ENCODE results near the gene SPOCD1.
"Not testable (repeated sequence)": the region's sequence is repeated elsewhere in the genome, so short reads cannot be mapped to it uniquely, and the experiment has no call there.

Gene SPOCD1

DNA sequence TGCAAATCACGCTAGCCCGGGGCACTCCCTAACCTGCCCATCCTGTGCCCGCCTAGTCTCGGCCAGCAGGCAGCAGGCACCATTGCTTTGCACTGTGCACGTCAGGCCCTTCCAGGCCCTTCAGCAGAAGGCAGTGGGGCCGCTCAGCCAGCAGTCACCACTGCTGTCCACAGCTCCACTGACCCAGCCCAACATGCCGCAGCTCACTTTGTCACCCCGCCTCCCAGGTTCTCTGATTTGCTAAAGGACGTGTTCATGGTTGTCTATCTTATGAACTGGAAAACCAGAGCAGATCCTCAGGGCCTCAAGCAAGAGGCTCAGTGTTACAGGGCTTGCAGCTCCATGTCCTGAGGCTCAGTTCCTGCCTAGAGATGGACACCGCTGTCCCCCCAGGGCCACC lies 14.2 kb upstream of the SPOCD1 start:
- Histone ChIP-seq H3K36me3 (ENCODE audit: control insufficient read depth, insufficient read depth, low read length) (no peaks in the 10 kb centered on the region), H3K27ac (ENCODE audit: low read depth, low read length, severe bottlenecking) (no peak overlapping the region), H3K9me3 (ENCODE audit: control insufficient read depth, low read length) (no peaks in the 10 kb centered on the region), H3K4me1 (ENCODE audit: control insufficient read depth, insufficient read depth, low read length, poor library complexity, severe bottlenecking) (no peaks in the 10 kb centered on the region), H3K4me3 (ENCODE audit: extremely low read depth, insufficient read depth, low read length, poor library complexity, severe bottlenecking) (no peak overlapping the region)
- WGBS, 2 experiments (ENCODE audit: insufficient coverage in 2 of 2) = 88 to 94% methylated on average over 9 to 10 of the region's 10 CpGs

- no peaks in the 10 kb centered on the region for H3K9me3 ChIP-seq (ENCODE audit: control insufficient read depth, low read length)
- H3K36me3 ChIP-seq (ENCODE audit: control insufficient read depth, insufficient read depth, low read length) = no peaks in the 10 kb centered on the region
- no peak overlapping the region for H3K27ac ChIP-seq (ENCODE audit: low read depth, low read length, severe bottlenecking)
- H3K4me3 ChIP-seq (ENCODE audit: extremely low read depth, insufficient read depth, low read length, poor library complexity, severe bottlenecking) = no peak overlapping the region
- 90 to 96% methylated on average over 13 to 14 of the region's 15 CpGs for WGBS, 2 experiments (ENCODE audit: insufficient coverage in 2 of 2)
- H3K4me1 ChIP-seq (ENCODE audit: control insufficient read depth, insufficient read depth, low read length, poor library complexity, severe bottlenecking) = no peaks in the 10 kb centered on the region
These were observed 13.3 kb upstream of the SPOCD1 start for GRCh38 chr1:31828926-31829690.

DNA sequence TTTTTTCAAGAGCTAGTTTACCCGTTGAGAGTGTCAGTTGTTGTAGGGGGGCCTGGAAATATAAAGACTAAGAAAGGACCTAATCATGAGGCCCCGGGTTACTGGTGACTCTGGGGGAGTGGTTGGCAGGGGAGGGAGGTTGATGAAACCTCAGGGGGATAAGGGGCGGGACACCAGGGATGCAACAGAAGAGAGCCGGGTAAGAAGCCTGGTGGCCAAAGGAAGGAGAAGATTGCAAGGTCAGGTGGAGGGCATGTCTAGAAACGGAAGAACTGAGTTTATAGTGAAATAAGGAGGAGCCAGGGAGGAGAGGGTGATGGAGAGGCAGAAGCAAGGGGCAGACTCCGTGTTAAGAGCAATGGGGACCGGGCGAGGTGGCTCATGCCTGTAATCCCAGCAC lies 12.5 kb upstream of the SPOCD1 start:
- Histone ChIP-seq H3K4me1 (ENCODE audit: control insufficient read depth, insufficient read depth, low read length, poor library complexity, severe bottlenecking) (no peaks in the 10 kb centered on the region), H3K9me3 (ENCODE audit: control insufficient read depth, low read length) (no peaks in the 10 kb centered on the region), H3K4me3 (ENCODE audit: extremely low read depth, insufficient read depth, low read length, poor library complexity, severe bottlenecking) (no peak overlapping the region), H3K36me3 (ENCODE audit: control insufficient read depth, insufficient read depth, low read length) (no peaks in the 10 kb centered on the region), H3K27ac (ENCODE audit: low read depth, low read length, severe bottlenecking) (no peak overlapping the region)
- 84% methylated on average over 8 of the region's 8 CpGs for WGBS, 2 experiments (ENCODE audit: insufficient coverage in 2 of 2)

DNA sequence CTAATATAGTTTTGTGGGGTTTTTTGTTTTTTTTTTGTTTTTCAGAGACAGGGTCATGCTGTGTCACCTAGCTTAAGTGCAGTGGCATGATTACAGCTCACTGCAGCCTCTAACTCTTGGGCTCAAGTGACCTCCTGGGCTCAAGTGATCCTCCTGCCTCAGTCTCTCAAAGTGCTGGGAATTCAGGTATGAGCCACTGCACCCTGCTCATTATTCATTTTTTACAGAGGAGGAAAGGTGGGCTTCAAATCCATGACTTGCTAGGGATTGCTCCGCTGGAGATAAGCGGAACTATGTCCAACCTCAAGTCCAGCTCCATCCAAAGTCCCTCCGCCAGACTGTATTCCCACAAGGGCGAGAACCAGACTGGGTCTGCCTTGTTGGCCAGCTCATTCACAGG lies 8.0 kb upstream of the SPOCD1 start:
- no peaks in the 10 kb centered on the region for H3K4me1 ChIP-seq (ENCODE audit: control insufficient read depth, insufficient read depth, low read length, poor library complexity, severe bottlenecking)
- 98 to 100% methylated on average over 1 to 4 of the region's 4 CpGs for whole genome bisulfite sequencing, 2 experiments (ENCODE audit: insufficient coverage in 2 of 2)

DNA sequence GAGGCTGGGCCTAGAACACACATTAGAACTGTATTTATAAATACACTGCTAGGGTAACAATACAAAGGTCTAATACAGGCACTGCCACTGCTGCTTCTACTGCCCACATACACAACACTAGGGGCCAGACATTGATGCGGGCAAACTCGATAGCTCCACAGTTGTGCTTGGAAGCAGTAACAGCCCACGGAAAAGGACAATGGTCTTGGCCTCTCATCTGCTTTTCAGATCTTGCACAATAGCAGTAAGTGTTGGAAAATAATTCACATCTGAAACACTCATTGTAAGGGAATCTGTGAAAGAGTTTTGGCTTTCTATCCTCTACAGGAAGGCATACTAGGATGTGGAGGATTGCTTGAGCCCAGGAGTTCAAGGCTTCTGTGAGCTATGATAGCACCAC lies 6.9 kb upstream of the SPOCD1 start:
- H3K27ac ChIP-seq (ENCODE audit: low read depth, low read length, severe bottlenecking) = no peak overlapping the region
- H3K36me3 ChIP-seq (ENCODE audit: control insufficient read depth, insufficient read depth, low read length) = no peaks in the 10 kb centered on the region
- H3K4me1 ChIP-seq (ENCODE audit: control insufficient read depth, insufficient read depth, low read length, poor library complexity, severe bottlenecking) = no peaks in the 10 kb centered on the region
- H3K4me3 ChIP-seq (ENCODE audit: extremely low read depth, insufficient read depth, low read length, poor library complexity, severe bottlenecking) = no peak overlapping the region
- no peaks in the 10 kb centered on the region for H3K9me3 ChIP-seq (ENCODE audit: control insufficient read depth, low read length)
- WGBS, 2 experiments (ENCODE audit: insufficient coverage in 2 of 2) = 100% methylated on average over 1 of the region's 3 CpGs; no CpG with 5 or more reads in 1 of the 2 experiments

More for the DNA sequence above, 8.0 kb upstream of the SPOCD1 start:
- no peaks in the 10 kb centered on the region for H3K36me3 ChIP-seq (ENCODE audit: control insufficient read depth, insufficient read depth, low read length)
- no peaks in the 10 kb centered on the region for H3K9me3 ChIP-seq (ENCODE audit: control insufficient read depth, low read length)
- H3K4me3 ChIP-seq (ENCODE audit: extremely low read depth, insufficient read depth, low read length, poor library complexity, severe bottlenecking) = no peak overlapping the region
- no peak overlapping the region for H3K27ac ChIP-seq (ENCODE audit: low read depth, low read length, severe bottlenecking)

DNA sequence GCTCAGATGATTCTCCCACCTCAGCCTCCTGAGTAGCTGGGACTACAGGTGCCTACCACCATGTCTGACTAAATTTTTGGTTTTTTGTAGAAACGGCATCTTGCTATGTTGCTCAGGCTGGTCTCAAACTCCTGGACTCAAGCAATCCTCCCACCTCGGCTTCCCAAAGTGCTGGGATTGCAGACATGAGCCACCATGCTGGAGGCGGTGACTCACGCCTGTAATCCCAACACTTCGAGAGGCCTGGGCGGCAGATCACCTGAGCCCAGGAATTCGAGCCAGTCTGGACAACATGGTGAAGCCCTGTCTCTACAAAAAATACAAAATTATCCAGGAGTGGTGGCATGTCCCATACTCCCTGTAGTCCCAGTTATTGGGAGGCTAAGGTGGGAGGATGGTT lies 4.4 kb upstream of the SPOCD1 start:
- not testable (repeated sequence) for H3K4me3 ChIP-seq (ENCODE audit: extremely low read depth, insufficient read depth, low read length, poor library complexity, severe bottlenecking); H3K36me3 ChIP-seq (ENCODE audit: control insufficient read depth, insufficient read depth, low read length)
- 84 to 91% methylated on average over 7 of the region's 7 CpGs for WGBS, 2 experiments (ENCODE audit: insufficient coverage in 2 of 2)

DNA sequence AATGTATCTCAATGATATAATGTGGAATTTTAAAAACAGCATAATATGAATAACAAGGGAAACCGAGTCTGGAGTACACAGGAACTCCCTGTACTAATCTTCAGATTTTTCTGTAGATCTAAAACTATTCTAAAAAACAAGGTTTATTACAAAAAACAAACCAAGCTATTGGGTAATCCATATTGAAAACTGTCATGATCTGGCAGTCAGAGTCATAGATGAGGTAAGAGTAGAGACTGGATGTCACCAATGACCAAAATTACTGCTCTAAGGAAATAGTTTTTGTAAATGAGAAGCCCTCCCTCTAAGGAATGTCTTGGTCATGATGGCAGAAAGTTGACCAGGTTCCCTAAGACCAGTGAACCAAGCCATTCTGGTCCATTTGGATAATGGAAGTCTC lies 2.4 kb upstream of the SPOCD1 start:
- Histone ChIP-seq H3K36me3 (ENCODE audit: control insufficient read depth, insufficient read depth, low read length) (no peaks in the 10 kb centered on the region), H3K4me3 (ENCODE audit: extremely low read depth, insufficient read depth, low read length, poor library complexity, severe bottlenecking) (no peak overlapping the region), H3K9me3 (ENCODE audit: control insufficient read depth, low read length) (no peaks in the 10 kb centered on the region), H3K27ac (ENCODE audit: low read depth, low read length, severe bottlenecking) (no peak overlapping the region), H3K4me1 (ENCODE audit: control insufficient read depth, insufficient read depth, low read length, poor library complexity, severe bottlenecking) (peaks cover 7% of the 10 kb centered on the region)
- no CpG with 5 or more reads among the region's 1 CpG for WGBS, 2 experiments (ENCODE audit: insufficient coverage in 2 of 2)

More for the DNA sequence above, 4.4 kb upstream of the SPOCD1 start:
- not testable (repeated sequence) for H3K4me1 ChIP-seq (ENCODE audit: control insufficient read depth, insufficient read depth, low read length, poor library complexity, severe bottlenecking); H3K27ac ChIP-seq (ENCODE audit: low read depth, low read length, severe bottlenecking); H3K9me3 ChIP-seq (ENCODE audit: control insufficient read depth, low read length)

DNA sequence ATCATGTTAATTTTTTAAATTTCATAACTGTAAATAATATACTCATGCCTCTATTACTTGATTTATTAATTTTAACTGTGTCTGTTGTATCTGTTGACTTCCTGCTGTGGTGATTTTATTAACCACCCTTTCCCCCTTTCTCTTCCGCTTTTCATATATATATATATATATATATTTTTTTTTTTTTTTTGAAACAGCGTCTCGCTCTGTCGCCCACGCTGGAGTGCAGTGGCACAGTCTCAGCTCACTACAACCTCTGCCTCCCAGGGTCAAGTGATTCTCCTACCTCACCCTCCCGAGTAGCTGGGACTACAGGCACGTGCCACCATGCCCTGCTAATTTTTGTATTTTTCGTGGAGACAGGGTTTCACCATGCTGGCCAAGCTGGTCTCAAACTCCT lies 1.1 kb upstream of the SPOCD1 start:
- not testable (repeated sequence) for H3K27ac ChIP-seq (ENCODE audit: low read depth, low read length, severe bottlenecking); H3K36me3 ChIP-seq (ENCODE audit: control insufficient read depth, insufficient read depth, low read length); H3K9me3 ChIP-seq (ENCODE audit: control insufficient read depth, low read length); H3K4me1 ChIP-seq (ENCODE audit: control insufficient read depth, insufficient read depth, low read length, poor library complexity, severe bottlenecking); H3K4me3 ChIP-seq (ENCODE audit: extremely low read depth, insufficient read depth, low read length, poor library complexity, severe bottlenecking)
- WGBS, 2 experiments (ENCODE audit: insufficient coverage in 2 of 2) = 90 to 95% methylated on average over 6 to 7 of the region's 8 CpGs

DNA sequence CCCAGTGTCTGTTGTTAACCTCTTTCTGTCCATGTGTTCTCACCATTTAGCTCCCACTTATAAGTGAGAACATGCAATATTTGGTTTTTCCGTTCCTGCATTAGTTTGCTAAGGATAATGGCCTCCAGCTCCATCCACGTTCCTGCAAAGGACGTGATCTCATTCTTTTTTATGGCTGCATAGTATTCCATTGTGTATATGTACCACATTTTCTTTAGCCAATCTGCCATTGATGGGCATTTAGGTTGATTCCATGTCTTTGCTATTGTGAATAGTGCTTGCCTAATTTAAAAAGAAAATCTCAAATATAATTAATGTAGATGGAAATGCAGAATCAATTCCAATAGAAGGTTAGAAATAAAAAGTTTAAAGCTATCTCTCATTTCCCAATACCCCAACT lies 679 bp upstream of the SPOCD1 start:
- H3K4me1 ChIP-seq (ENCODE audit: control insufficient read depth, insufficient read depth, low read length, poor library complexity, severe bottlenecking); H3K4me3 ChIP-seq (ENCODE audit: extremely low read depth, insufficient read depth, low read length, poor library complexity, severe bottlenecking); H3K27ac ChIP-seq (ENCODE audit: low read depth, low read length, severe bottlenecking); H3K36me3 ChIP-seq (ENCODE audit: control insufficient read depth, insufficient read depth, low read length); H3K9me3 ChIP-seq (ENCODE audit: control insufficient read depth, low read length): not testable (repeated sequence)
- 71 to 92% methylated on average over 2 to 3 of the region's 3 CpGs for WGBS, 2 experiments (ENCODE audit: insufficient coverage in 2 of 2)

DNA sequence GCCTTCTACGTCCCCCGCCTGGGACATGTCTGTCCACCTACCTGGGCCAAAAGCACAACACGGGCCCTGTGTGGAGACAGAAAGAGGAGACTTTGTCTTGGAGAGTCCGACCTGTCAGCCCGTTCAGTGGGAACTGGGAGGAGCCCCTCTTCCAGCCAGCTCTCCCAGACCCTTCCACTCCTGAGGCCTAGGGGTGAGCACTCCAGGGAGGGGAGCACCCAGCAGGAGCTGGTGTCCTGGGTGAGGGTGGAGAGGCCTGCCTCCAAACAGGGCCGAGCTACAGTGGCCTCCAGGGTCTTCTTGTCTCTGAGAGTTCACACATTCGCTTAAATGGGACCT lies 546 bp downstream of the SPOCD1 start:
- H3K4me1 ChIP-seq (ENCODE audit: control insufficient read depth, insufficient read depth, low read length, poor library complexity, severe bottlenecking) = peaks cover 7% of the 10 kb centered on the region
- no peaks in the 10 kb centered on the region for H3K9me3 ChIP-seq (ENCODE audit: control insufficient read depth, low read length)
- no peak overlapping the region for H3K27ac ChIP-seq (ENCODE audit: low read depth, low read length, severe bottlenecking)
- H3K4me3 ChIP-seq (ENCODE audit: extremely low read depth, insufficient read depth, low read length, poor library complexity, severe bottlenecking) = no peak overlapping the region
- no peaks in the 10 kb centered on the region for H3K36me3 ChIP-seq (ENCODE audit: control insufficient read depth, insufficient read depth, low read length)
- WGBS, 2 experiments (ENCODE audit: insufficient coverage in 2 of 2) = 87 to 92% methylated on average over 2 to 3 of the region's 7 CpGs

- Histone ChIP-seq H3K36me3 (ENCODE audit: control insufficient read depth, insufficient read depth, low read length) (no peaks in the 10 kb centered on the region), H3K4me3 (ENCODE audit: extremely low read depth, insufficient read depth, low read length, poor library complexity, severe bottlenecking) (no peak overlapping the region), H3K9me3 (ENCODE audit: control insufficient read depth, low read length) (no peaks in the 10 kb centered on the region), H3K27ac (ENCODE audit: low read depth, low read length, severe bottlenecking) (no peak overlapping the region), H3K4me1 (ENCODE audit: control insufficient read depth, insufficient read depth, low read length, poor library complexity, severe bottlenecking) (peaks cover 7% of the 10 kb centered on the region)
- 91 to 93% methylated on average over 9 to 10 of the region's 10 CpGs for WGBS, 2 experiments (ENCODE audit: insufficient coverage in 2 of 2)
These were observed 1.1 kb downstream of the SPOCD1 start for GRCh38 chr1:31814631-31815306.
